Parathyroid adenoma (tissue), 2 donors: ENCODE results near the gene PSAP.
"Not testable (repeated sequence)": the region's sequence is repeated elsewhere in the genome, so short reads cannot be mapped to it uniquely, and the experiment has no call there.

Experiments used
- H2AFZ ChIP-seq: fragments of 300-600 bp; sonication (generic); one replicate; pipeline ENCODE4 v1.7.0; 2017; ENCODE audit warnings: antibody characterized with exemption, mild to moderate bottlenecking
- H3K27ac ChIP-seq: fragments of 300-600 bp; sonication (generic); one replicate; pipeline ENCODE4 v1.7.0; 2017
- H3K27me3 ChIP-seq: fragments of 300-600 bp; sonication (generic); one replicate; pipeline ENCODE4 v1.7.0; 2017; ENCODE audit warnings: low read length; ENCODE audit not compliant: control insufficient read depth, insufficient read depth
- H3K36me3 ChIP-seq: fragments of 300-600 bp; sonication (generic); one replicate; pipeline ENCODE4 v1.7.0; 2017; ENCODE audit warnings: low read length; ENCODE audit not compliant: control insufficient read depth, insufficient read depth
- H3K4me1 ChIP-seq: fragments of 300-600 bp; sonication (generic); one replicate; pipeline ENCODE4 v1.7.0; 2017; ENCODE audit warnings: control low read depth
- H3K4me2 ChIP-seq: fragments of 300-600 bp; sonication (generic); one replicate; pipeline ENCODE4 v1.7.0; 2017; ENCODE audit warnings: low read length
- H3K4me3 ChIP-seq: fragments of 300-600 bp; sonication (generic); one replicate; pipeline ENCODE4 v1.7.0; 2017; ENCODE audit warnings: low read depth, low read length
- H3K79me2 ChIP-seq: fragments of 300-600 bp; sonication (generic); one replicate; pipeline ENCODE4 v1.7.0; 2017; ENCODE audit warnings: control low read depth
- H3K9ac ChIP-seq: fragments of 300-600 bp; sonication (generic); one replicate; pipeline ENCODE4 v1.7.0; 2017; ENCODE audit warnings: mild to moderate bottlenecking
- H3K9me3 ChIP-seq: fragments of 300-600 bp; sonication (generic); one replicate; pipeline ENCODE4 v1.7.0; 2017; ENCODE audit warnings: low read length; ENCODE audit not compliant: control insufficient read depth
- CTCF ChIP-seq: fragments of 300-600 bp; sonication (generic); IDR thresholded peaks from one replicate; pipeline ENCODE4 v1.7.0; 2017; ENCODE audit warnings: antibody characterized with exemption, mild to moderate bottlenecking
- donor health status: primary hyperparathyroidism.

The PSAP gene

GRCh38 chr10:71880425-71881306, 29.6 kb upstream of the PSAP start:
- TF ChIP-seq CTCF, result no peak
- H2AFZ ChIP-seq, result no peak overlapping the region
- no peaks in the 10 kb centered on the region for H3K79me2 ChIP-seq
- no peaks in the 10 kb centered on the region for H3K36me3 ChIP-seq
- no peaks in the 10 kb centered on the region for H3K27me3 ChIP-seq
- no peak overlapping the region for H3K9ac ChIP-seq
- H3K4me2 ChIP-seq, result no peak overlapping the region
- H3K9me3 ChIP-seq, result no peaks in the 10 kb centered on the region
- no peak overlapping the region for H3K4me3 ChIP-seq
- H3K4me1 ChIP-seq, result peaks cover 7% of the 10 kb centered on the region
- H3K27ac ChIP-seq, result no peak overlapping the region

GRCh38 chr10:71878327-71879034, 27.4 kb upstream of the PSAP start:
- H2AFZ ChIP-seq, result peak overlapping the region; percentile 79
- H3K9me3 ChIP-seq, result no peaks in the 10 kb centered on the region
- no peak for TF ChIP-seq CTCF
- H3K9ac ChIP-seq, result no peak overlapping the region
- no peaks in the 10 kb centered on the region for H3K79me2 ChIP-seq
- no peaks in the 10 kb centered on the region for H3K27me3 ChIP-seq
- H3K4me3 ChIP-seq, result no peak overlapping the region
- no peak overlapping the region for H3K4me2 ChIP-seq
- H3K4me1 ChIP-seq, result peaks cover 7% of the 10 kb centered on the region
- no peaks in the 10 kb centered on the region for H3K36me3 ChIP-seq
- H3K27ac ChIP-seq, result no peak overlapping the region

- H3K27me3 ChIP-seq, result no peaks in the 10 kb centered on the region
- H3K9ac ChIP-seq, result no peak overlapping the region
- TF ChIP-seq CTCF, result no peak
- no peaks in the 10 kb centered on the region for H3K79me2 ChIP-seq
- H3K9me3 ChIP-seq, result no peaks in the 10 kb centered on the region
- no peak overlapping the region for H2AFZ ChIP-seq
- H3K36me3 ChIP-seq, result no peaks in the 10 kb centered on the region
- no peak overlapping the region for H3K27ac ChIP-seq
- peaks cover 7% of the 10 kb centered on the region for H3K4me1 ChIP-seq
- H3K4me2 ChIP-seq, result no peak overlapping the region
- no peak overlapping the region for H3K4me3 ChIP-seq
These were observed 26.8 kb upstream of the PSAP start for GRCh38 chr10:71877821-71878220.

- H2AFZ ChIP-seq, H3K27ac ChIP-seq, H3K27me3 ChIP-seq, H3K36me3 ChIP-seq, H3K9ac ChIP-seq, H3K79me2 ChIP-seq, H3K4me1 ChIP-seq, H3K4me2 ChIP-seq, H3K4me3 ChIP-seq, H3K9me3 ChIP-seq: not testable (repeated sequence)
These were observed 23.8 kb upstream of the PSAP start for GRCh38 chr10:71874680-71875354.

- Histone ChIP-seq H2AFZ (no peak overlapping the region), H3K9me3 (no peaks in the 10 kb centered on the region), H3K79me2 (no peaks in the 10 kb centered on the region), H3K36me3 (no peaks in the 10 kb centered on the region), H3K4me2 (no peak overlapping the region), H3K27ac (no peak overlapping the region), H3K27me3 (no peaks in the 10 kb centered on the region), H3K4me3 (no peak overlapping the region), H3K4me1 (peaks cover 4% of the 10 kb centered on the region), H3K9ac (no peak overlapping the region)
- no peak for TF ChIP-seq CTCF
These were observed 22.6 kb upstream of the PSAP start for GRCh38 chr10:71873582-71874211.

- not testable (repeated sequence) for H3K9me3 ChIP-seq, H3K4me2 ChIP-seq, H3K36me3 ChIP-seq, H2AFZ ChIP-seq, H3K27me3 ChIP-seq, H3K4me1 ChIP-seq, H3K27ac ChIP-seq, H3K4me3 ChIP-seq, H3K9ac ChIP-seq, H3K79me2 ChIP-seq
These were observed 18.6 kb upstream of the PSAP start for GRCh38 chr10:71869601-71870000.
